Measurements from ENCODE around the gene CAMK2D. TPM values are rescaled to one million over a fixed set of nuclear protein-coding genes. Genes with fewer than 3 reads are reported as not detected.

CAMK2D gene
- total RNA-seq, 1 donor from 2014 or later = 57.6 TPM

DNA sequence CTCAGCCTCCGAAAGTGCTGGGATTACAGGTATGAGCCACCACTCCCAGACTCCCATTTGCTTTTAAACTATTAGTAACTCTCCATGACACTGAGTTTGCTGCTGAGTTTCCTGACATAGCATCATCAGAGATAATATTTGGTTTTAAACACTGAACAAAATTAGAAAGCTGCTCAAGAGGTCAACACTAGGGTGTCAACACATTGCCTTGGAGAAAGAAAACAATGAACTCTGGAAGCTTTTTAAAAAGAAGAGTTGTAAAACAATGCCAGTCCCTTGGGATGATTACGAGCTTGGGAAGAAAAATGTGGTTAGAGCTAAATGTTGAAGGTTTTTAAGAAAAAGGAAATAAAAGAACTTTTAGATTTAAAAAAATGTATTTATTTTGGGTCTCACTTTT, 264.8 kb downstream of the CAMK2D start:
- peaks cover 32% of the 10 kb centered on the region for H3K36me3 Mint-ChIP-seq
- DNase-seq (ENCODE audit: extremely low spot score, unreplicated experiment) = no peak
- H3K27ac Mint-ChIP-seq = no peak overlapping the region
- H3K27me3 Mint-ChIP-seq = no peaks in the 10 kb centered on the region
- no peak overlapping the region for H3K4me3 Mint-ChIP-seq
- H3K9me3 Mint-ChIP-seq = peaks cover 5% of the 10 kb centered on the region
- H3K4me1 Mint-ChIP-seq (ENCODE audit: unreplicated experiment) = peaks cover 7% of the 10 kb centered on the region
- TF ChIP-seq, protein P1, sequence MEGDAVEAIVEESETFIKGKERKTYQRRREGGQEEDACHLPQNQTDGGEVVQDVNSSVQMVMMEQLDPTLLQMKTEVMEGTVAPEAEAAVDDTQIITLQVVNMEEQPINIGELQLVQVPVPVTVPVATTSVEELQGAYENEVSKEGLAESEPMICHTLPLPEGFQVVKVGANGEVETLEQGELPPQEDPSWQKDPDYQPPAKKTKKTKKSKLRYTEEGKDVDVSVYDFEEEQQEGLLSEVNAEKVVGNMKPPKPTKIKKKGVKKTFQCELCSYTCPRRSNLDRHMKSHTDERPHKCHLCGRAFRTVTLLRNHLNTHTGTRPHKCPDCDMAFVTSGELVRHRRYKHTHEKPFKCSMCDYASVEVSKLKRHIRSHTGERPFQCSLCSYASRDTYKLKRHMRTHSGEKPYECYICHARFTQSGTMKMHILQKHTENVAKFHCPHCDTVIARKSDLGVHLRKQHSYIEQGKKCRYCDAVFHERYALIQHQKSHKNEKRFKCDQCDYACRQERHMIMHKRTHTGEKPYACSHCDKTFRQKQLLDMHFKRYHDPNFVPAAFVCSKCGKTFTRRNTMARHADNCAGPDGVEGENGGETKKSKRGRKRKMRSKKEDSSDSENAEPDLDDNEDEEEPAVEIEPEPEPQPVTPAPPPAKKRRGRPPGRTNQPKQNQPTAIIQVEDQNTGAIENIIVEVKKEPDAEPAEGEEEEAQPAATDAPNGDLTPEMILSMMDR (conservative IDR thresholded peaks at IDR 0.05) = no peak

DNA sequence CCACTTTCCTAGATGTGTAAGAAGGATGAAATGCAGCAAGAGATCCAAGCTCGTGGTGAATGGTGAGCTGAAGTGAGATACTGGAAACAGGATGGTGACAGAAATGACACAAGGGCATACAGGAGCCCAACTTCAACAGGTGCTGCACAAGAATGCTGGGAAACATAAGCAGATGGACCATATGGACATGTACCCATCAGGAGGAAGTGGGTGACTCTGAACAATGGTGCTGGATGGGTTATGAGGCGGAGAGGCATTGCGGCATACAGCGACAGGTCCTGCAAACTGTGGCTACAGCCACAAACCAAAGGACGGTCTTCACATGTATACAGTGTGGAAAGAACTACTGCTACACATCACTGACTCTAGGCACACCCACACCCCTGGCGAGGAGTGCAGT, 265.7 kb downstream of the CAMK2D start:
- TF ChIP-seq, protein P1 (conservative IDR thresholded peaks at IDR 0.05) = no peak
- Mint-ChIP-seq H3K9me3 (peaks cover 5% of the 10 kb centered on the region), H3K27ac (no peak overlapping the region), H3K4me3 (no peak overlapping the region), H3K36me3 (peaks cover 32% of the 10 kb centered on the region), H3K27me3 (no peaks in the 10 kb centered on the region), H3K4me1 (ENCODE audit: unreplicated experiment) (peaks cover 7% of the 10 kb centered on the region)
- DNase-seq (ENCODE audit: extremely low spot score, unreplicated experiment) = no peak

DNA sequence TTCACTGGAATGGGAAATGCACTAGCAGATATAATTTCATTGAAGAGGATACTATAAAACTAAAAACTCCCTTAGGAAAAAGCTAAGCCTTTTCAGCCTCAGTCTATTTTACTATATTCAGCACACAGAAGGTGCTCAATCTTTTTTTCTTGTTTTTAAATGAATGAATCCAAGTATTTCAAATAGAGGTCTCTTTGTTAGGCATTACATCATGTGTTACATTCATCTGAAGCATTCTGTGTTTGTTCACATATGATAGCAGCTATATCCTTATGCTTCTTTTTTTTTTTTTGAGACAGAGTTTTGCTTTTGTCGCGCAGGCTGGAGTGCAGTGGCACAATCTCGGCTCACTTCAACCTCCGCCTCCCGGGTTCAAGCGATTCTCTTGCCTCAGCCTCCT, 278.4 kb downstream of the CAMK2D start:
- Mint-ChIP-seq H3K36me3 (peaks cover 12% of the 10 kb centered on the region), H3K27ac (no peak overlapping the region), H3K4me1 (ENCODE audit: unreplicated experiment) (no peaks in the 10 kb centered on the region), H3K9me3 (no peaks in the 10 kb centered on the region), H3K27me3 (no peaks in the 10 kb centered on the region), H3K4me3 (no peak overlapping the region)
- DNase-seq (ENCODE audit: extremely low spot score, unreplicated experiment) = no peak
- TF ChIP-seq, protein P1 (conservative IDR thresholded peaks at IDR 0.05) = no peak

- DNase-seq (ENCODE audit: extremely low spot score, unreplicated experiment) = no peak
- Mint-ChIP-seq H3K27me3 (no peaks in the 10 kb centered on the region), H3K9me3 (no peaks in the 10 kb centered on the region), H3K4me3 (no peak overlapping the region), H3K27ac (no peak overlapping the region), H3K4me1 (ENCODE audit: unreplicated experiment) (no peaks in the 10 kb centered on the region), H3K36me3 (peaks cover 12% of the 10 kb centered on the region)
- TF ChIP-seq, protein P1 (conservative IDR thresholded peaks at IDR 0.05) = no peak
These were observed 279.2 kb downstream of the CAMK2D start for GRCh38 chr4:113482325-113482724.

DNA sequence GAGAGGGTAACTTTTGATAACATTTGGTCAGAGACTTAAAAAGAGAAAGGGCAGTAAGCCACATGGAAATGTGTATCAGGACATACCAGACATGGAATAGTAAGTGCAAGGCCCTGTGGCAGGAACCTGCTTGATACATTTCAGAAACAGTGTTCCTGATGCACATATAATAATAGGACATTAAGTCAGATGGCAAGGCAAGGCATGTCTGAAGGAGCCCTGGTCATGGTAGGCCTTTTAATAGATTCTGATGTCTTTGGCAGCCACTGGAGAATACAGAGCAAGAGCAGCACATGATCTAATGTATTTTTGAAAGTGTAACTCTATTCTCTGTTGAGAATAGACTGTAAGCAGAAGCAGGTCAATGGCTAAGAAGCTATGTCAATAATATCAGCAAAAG, 279.7 kb downstream of the CAMK2D start:
- Mint-ChIP-seq H3K4me3 (no peak overlapping the region), H3K27me3 (no peaks in the 10 kb centered on the region), H3K27ac (no peak overlapping the region), H3K4me1 (ENCODE audit: unreplicated experiment) (peaks cover under 1% of the 10 kb centered on the region), H3K36me3 (peaks cover 14% of the 10 kb centered on the region), H3K9me3 (peaks cover 3% of the 10 kb centered on the region)
- TF ChIP-seq, protein P1 (conservative IDR thresholded peaks at IDR 0.05) = no peak
- no peak for DNase-seq (ENCODE audit: extremely low spot score, unreplicated experiment)

- peaks cover 7% of the 10 kb centered on the region for H3K9me3 Mint-ChIP-seq
- H3K36me3 Mint-ChIP-seq = peaks cover 22% of the 10 kb centered on the region
- peaks cover 6% of the 10 kb centered on the region for H3K4me1 Mint-ChIP-seq (ENCODE audit: unreplicated experiment)
- no peak overlapping the region for H3K27ac Mint-ChIP-seq
- H3K4me3 Mint-ChIP-seq = no peak overlapping the region
- TF ChIP-seq, protein P1 (conservative IDR thresholded peaks at IDR 0.05) = no peak
- H3K27me3 Mint-ChIP-seq = no peaks in the 10 kb centered on the region
- no peak for DNase-seq (ENCODE audit: extremely low spot score, unreplicated experiment)
These were observed 281.4 kb downstream of the CAMK2D start for GRCh38 chr4:113480109-113480508.
